CD4-positive, alpha-beta memory T cell (primary cell): ENCODE measurements around the gene SWAP70. TPM values are rescaled to one million over a fixed set of nuclear protein-coding genes. Genes with fewer than 3 reads are reported as not detected.

Experiments used
- CTCF ChIA-PET: fragments of 350-600 bp; sonication (Branson Sonifier 250); formaldehyde crosslinking; loops from one replicate; lab custom pipeline; 2021; ENCODE audit warnings: inconsistent platforms; ENCODE audit not compliant: partially characterized antibody; lab: Charles Lee
- POLR2A ChIA-PET: fragments of 350-600 bp; sonication (Branson Sonifier 250); formaldehyde crosslinking; loops from one replicate; lab custom pipeline; 2021; ENCODE audit not compliant: partially characterized antibody; lab: Charles Lee
- DNase-seq, 5 donors: peaks; one replicate each; pipeline versions ENCODE4 v3.0.0 to v3.0.0-alpha.2; 2020 to 2022; ENCODE audit warnings: mixed read lengths in 1 of 5
- H3K27ac ChIP-seq: one replicate; pipeline ENCODE4 v1.7.0; 2013; ENCODE audit warnings: low read depth, low read length
- H3K27me3 ChIP-seq: 2 replicates; pipeline ENCODE4 v1.7.0; 2013; ENCODE audit warnings: mild to moderate bottlenecking, low read length, moderate library complexity; ENCODE audit not compliant: insufficient read depth
- H3K36me3 ChIP-seq: 2 replicates; pipeline ENCODE4 v1.7.0; 2013; ENCODE audit warnings: mild to moderate bottlenecking, low read length, moderate library complexity; ENCODE audit not compliant: insufficient read depth
- H3K4me1 ChIP-seq: 2 replicates; pipeline ENCODE4 v1.7.0; 2013; ENCODE audit warnings: mild to moderate bottlenecking, low read length, moderate library complexity; ENCODE audit not compliant: insufficient read depth
- H3K4me3 ChIP-seq, 2 donors: one replicate each; pipeline ENCODE4 v1.7.0; 2013; ENCODE audit warnings: low read length in 2 of 2, mild to moderate bottlenecking in 1 of 2
- H3K9me3 ChIP-seq, 2 donors: one replicate each; pipeline ENCODE4 v1.7.0; 2013; ENCODE audit warnings: low read length in 2 of 2, control low read depth in 1 of 2; ENCODE audit not compliant: control insufficient read depth in 1 of 2
- H3K27ac Mint-ChIP-seq, 7 donors: one replicate each; pipeline ENCODE4 v1.8.0; 2020 to 2021; ENCODE audit warnings: mixed read lengths in 7 of 7, mild to moderate bottlenecking in 6 of 7, inconsistent platforms in 3 of 7, moderate library complexity in 3 of 7
- H3K27me3 Mint-ChIP-seq, 2 donors: one replicate each; pipeline ENCODE4 v1.8.0; 2020 to 2021; ENCODE audit warnings: mixed read lengths in 2 of 2
- H3K36me3 Mint-ChIP-seq, 2 donors: one replicate each; pipeline ENCODE4 v1.8.0; 2020 to 2021; ENCODE audit warnings: mixed read lengths in 2 of 2, inconsistent platforms in 1 of 2, mild to moderate bottlenecking in 1 of 2
- H3K4me1 Mint-ChIP-seq, 4 donors: one replicate each; pipeline ENCODE4 v1.8.0; 2020 to 2021; ENCODE audit warnings: mixed read lengths in 4 of 4, mild to moderate bottlenecking in 1 of 4
- H3K4me3 Mint-ChIP-seq, 8 donors: one replicate each; pipeline ENCODE4 v1.8.0; 2020 to 2021; ENCODE audit warnings: mixed read lengths in 8 of 8, mild to moderate bottlenecking in 7 of 8, moderate library complexity in 6 of 8, inconsistent platforms in 3 of 8
- H3K9me3 Mint-ChIP-seq, 8 donors: one replicate each; pipeline ENCODE4 v1.8.0; 2020 to 2021; ENCODE audit warnings: mixed read lengths in 8 of 8, mild to moderate bottlenecking in 5 of 8, inconsistent platforms in 3 of 8, moderate library complexity in 1 of 8
- intact Hi-C: fragments of 100-400 bp; cut with micrococcal nuclease; formaldehyde crosslinking; loops from one replicate; pipeline ENCODE4 v1.15.1; 2023
- polyA plus RNA-seq, 2 donors: library from polyadenylated mRNA; unstranded; fragments of 300-500 nt; fragmentation: Illumina TruSeq; gene quantifications; one replicate each; pipeline ENCODE4 v1.2.3, GENCODE V29; 2021
- total RNA-seq, 2 experiments: library from RNA; stranded (reverse); gene quantifications; one replicate each; pipeline ENCODE4 v1.2.3, GENCODE V29; 2021

SWAP70 gene
- total and polyA plus RNA-seq, 4 experiments from 2014 or later = 2.2 to 6.6 (median 4.9) TPM

- no peaks in the 10 kb centered on the region for H3K9me3 ChIP-seq
- no peaks in the 10 kb centered on the region for H3K27me3 ChIP-seq
- H3K9me3 Mint-ChIP-seq = no peaks in the 10 kb centered on the region
- H3K27me3 Mint-ChIP-seq = no peaks in the 10 kb centered on the region
- H3K27ac ChIP-seq = no peak overlapping the region
- no peak overlapping the region for H3K27ac Mint-ChIP-seq
- ChIA-PET CTCF (interaction anchor here (0.5 to 1.1 kb wide), 3 partner anchors 210 to 564 kb away, joined by 3 read pairs; no protein-coding TSS in a partner anchor), POLR2A (no interaction called here)
- intact Hi-C loops = no loop called here
- no peak overlapping the region for H3K4me3 ChIP-seq
- H3K36me3 ChIP-seq = no peaks in the 10 kb centered on the region
- DNase-seq = no peak
- H3K4me1 ChIP-seq = peaks cover 16% of the 10 kb centered on the region
- no peak overlapping the region for H3K4me3 Mint-ChIP-seq
- peaks cover 0 to 5% of the 10 kb centered on the region in 2 donors for H3K36me3 Mint-ChIP-seq
- H3K4me1 Mint-ChIP-seq = peaks cover 10 to 20% (median 12%) of the 10 kb centered on the region in 4 donors
Measured at GRCh38 chr11:9762531-9762930, 98.7 kb downstream of the SWAP70 start.

GRCh38 chr11:9763301-9763700 is 99.4 kb downstream of the SWAP70 start:
- ChIA-PET CTCF (no interaction called here), POLR2A (no interaction called here)
- Mint-ChIP-seq H3K27ac (no peak overlapping the region), H3K9me3 (no peaks in the 10 kb centered on the region), H3K36me3 (peaks cover 0 to 2% of the 10 kb centered on the region in 2 donors), H3K4me1 (peaks cover 7 to 15% (median 10%) of the 10 kb centered on the region in 4 donors), H3K4me3 (no peak overlapping the region), H3K27me3 (no peaks in the 10 kb centered on the region)
- Histone ChIP-seq H3K27ac (no peak overlapping the region), H3K9me3 (no peaks in the 10 kb centered on the region), H3K36me3 (no peaks in the 10 kb centered on the region), H3K4me1 (peaks cover 13% of the 10 kb centered on the region), H3K4me3 (no peak overlapping the region), H3K27me3 (no peaks in the 10 kb centered on the region)
- DNase-seq = no peak
- intact Hi-C loops = no loop called here

GRCh38 chr11:9765320-9766101 is 101.6 kb downstream of the SWAP70 start:
- Histone ChIP-seq H3K4me3 (no peak overlapping the region), H3K4me1 (no peaks in the 10 kb centered on the region), H3K9me3 (no peaks in the 10 kb centered on the region), H3K27ac (no peak overlapping the region), H3K36me3 (no peaks in the 10 kb centered on the region), H3K27me3 (no peaks in the 10 kb centered on the region)
- Mint-ChIP-seq H3K36me3 (peaks cover 0 to 4% of the 10 kb centered on the region in 2 donors), H3K4me1 (no peaks in the 10 kb centered on the region), H3K4me3 (no peak overlapping the region), H3K27me3 (no peaks in the 10 kb centered on the region), H3K9me3 (no peaks in the 10 kb centered on the region), H3K27ac (peak overlapping the region in 1 of 7 donors; percentile 28)
- no peak for DNase-seq
- intact Hi-C loops = no loop called here
- CTCF ChIA-PET = no interaction called here
- POLR2A ChIA-PET = no interaction called here

- Histone ChIP-seq H3K4me1 (no peaks in the 10 kb centered on the region), H3K36me3 (no peaks in the 10 kb centered on the region), H3K27me3 (no peaks in the 10 kb centered on the region), H3K4me3 (no peak overlapping the region), H3K9me3 (no peaks in the 10 kb centered on the region), H3K27ac (no peak overlapping the region)
- Mint-ChIP-seq H3K4me1 (no peaks in the 10 kb centered on the region), H3K27ac (no peak overlapping the region), H3K4me3 (no peak overlapping the region), H3K27me3 (no peaks in the 10 kb centered on the region), H3K36me3 (peaks cover 0 to 4% of the 10 kb centered on the region in 2 donors), H3K9me3 (no peaks in the 10 kb centered on the region)
- no peak for DNase-seq
- POLR2A ChIA-PET = no interaction called here
- CTCF ChIA-PET = no interaction called here
- intact Hi-C loops = no loop called here
Measured at GRCh38 chr11:9769621-9770020, 105.7 kb downstream of the SWAP70 start.

GRCh38 chr11:9771071-9771511 is 107.2 kb downstream of the SWAP70 start:
- no peak overlapping the region for H3K27ac ChIP-seq
- no peaks in the 10 kb centered on the region for H3K4me1 Mint-ChIP-seq
- no peak overlapping the region for H3K4me3 ChIP-seq
- H3K27me3 Mint-ChIP-seq = no peaks in the 10 kb centered on the region
- ChIA-PET CTCF (no interaction called here), POLR2A (no interaction called here)
- H3K9me3 Mint-ChIP-seq = no peaks in the 10 kb centered on the region
- no peaks in the 10 kb centered on the region for H3K27me3 ChIP-seq
- H3K36me3 Mint-ChIP-seq = peaks cover 0 to 4% of the 10 kb centered on the region in 2 donors
- no peaks in the 10 kb centered on the region for H3K4me1 ChIP-seq
- intact Hi-C loops = no loop called here
- no peak for DNase-seq
- H3K9me3 ChIP-seq = no peaks in the 10 kb centered on the region
- H3K36me3 ChIP-seq = no peaks in the 10 kb centered on the region
- no peak overlapping the region for H3K4me3 Mint-ChIP-seq
- H3K27ac Mint-ChIP-seq = no peak overlapping the region

GRCh38 chr11:9772218-9772617 is 108.3 kb downstream of the SWAP70 start:
- Mint-ChIP-seq H3K27ac (no peak overlapping the region), H3K9me3 (no peaks in the 10 kb centered on the region), H3K4me1 (no peaks in the 10 kb centered on the region), H3K27me3 (no peaks in the 10 kb centered on the region), H3K4me3 (no peak overlapping the region), H3K36me3 (peaks cover 0 to 4% of the 10 kb centered on the region in 2 donors)
- H3K27ac ChIP-seq = no peak overlapping the region
- no peak overlapping the region for H3K4me3 ChIP-seq
- H3K9me3 ChIP-seq = no peaks in the 10 kb centered on the region
- no peaks in the 10 kb centered on the region for H3K4me1 ChIP-seq
- CTCF ChIA-PET = interaction anchor here (0.8 kb wide), 1 partner anchor 13 kb away, joined by 3 read pairs; no protein-coding TSS in a partner anchor
- no peaks in the 10 kb centered on the region for H3K36me3 ChIP-seq
- DNase-seq = no peak
- POLR2A ChIA-PET = no interaction called here
- intact Hi-C loops = no loop called here
- H3K27me3 ChIP-seq = no peaks in the 10 kb centered on the region

GRCh38 chr11:9773524-9773923 is 109.6 kb downstream of the SWAP70 start:
- no peaks in the 10 kb centered on the region for H3K27me3 ChIP-seq
- H3K36me3 ChIP-seq = no peaks in the 10 kb centered on the region
- Mint-ChIP-seq H3K27ac (no peak overlapping the region), H3K4me1 (no peaks in the 10 kb centered on the region), H3K36me3 (peaks cover 4% of the 10 kb centered on the region in 2 donors), H3K27me3 (no peaks in the 10 kb centered on the region), H3K4me3 (no peak overlapping the region), H3K9me3 (no peaks in the 10 kb centered on the region)
- H3K9me3 ChIP-seq = no peaks in the 10 kb centered on the region
- POLR2A ChIA-PET = no interaction called here
- intact Hi-C loops = no loop called here
- H3K4me3 ChIP-seq = no peak overlapping the region
- no peaks in the 10 kb centered on the region for H3K4me1 ChIP-seq
- no peak overlapping the region for H3K27ac ChIP-seq
- CTCF ChIA-PET = no interaction called here
- no peak for DNase-seq
